ENCODE data around the gene RASD2.

The RASD2 gene

DNA sequence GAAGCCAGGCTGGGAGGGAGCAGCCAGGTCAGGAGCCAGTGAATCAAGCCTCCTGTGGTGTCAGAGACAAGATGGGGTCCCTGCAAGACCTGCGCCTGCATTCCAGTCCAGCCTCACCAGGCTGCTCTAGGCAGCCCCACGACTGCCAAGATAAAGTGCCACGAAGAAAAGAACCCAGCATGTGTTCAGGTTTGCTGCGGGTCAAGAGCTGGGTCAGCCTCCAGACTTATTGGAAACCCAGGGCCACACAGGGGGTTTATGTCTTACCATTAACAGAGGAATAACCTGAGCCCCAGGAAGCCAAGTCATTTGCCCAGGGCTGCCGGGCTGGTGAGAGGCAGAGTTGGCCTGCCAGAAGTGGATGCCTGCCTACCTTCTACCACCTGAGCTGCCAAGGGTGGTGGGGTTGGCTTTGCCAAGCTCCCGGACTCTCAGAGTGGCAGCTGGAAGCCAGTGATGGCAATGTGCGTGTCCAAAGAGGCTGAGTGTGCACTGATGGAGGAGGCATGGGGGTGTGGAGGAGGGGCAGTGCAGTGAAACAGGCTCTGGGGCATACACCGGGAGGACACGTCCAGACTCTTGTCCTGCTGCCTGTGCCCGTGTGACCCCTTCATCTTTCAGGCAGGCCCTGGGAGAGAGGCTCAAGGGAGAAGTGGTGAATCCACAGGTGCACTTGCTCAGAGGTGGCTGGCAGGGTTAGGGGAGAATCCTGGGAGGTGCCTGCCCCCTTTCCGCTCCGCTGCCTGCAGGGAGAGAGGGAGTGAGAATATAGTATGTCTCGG lies 1.7 kb downstream of the RASD2 start:
- DNase-seq: no peak

DNA sequence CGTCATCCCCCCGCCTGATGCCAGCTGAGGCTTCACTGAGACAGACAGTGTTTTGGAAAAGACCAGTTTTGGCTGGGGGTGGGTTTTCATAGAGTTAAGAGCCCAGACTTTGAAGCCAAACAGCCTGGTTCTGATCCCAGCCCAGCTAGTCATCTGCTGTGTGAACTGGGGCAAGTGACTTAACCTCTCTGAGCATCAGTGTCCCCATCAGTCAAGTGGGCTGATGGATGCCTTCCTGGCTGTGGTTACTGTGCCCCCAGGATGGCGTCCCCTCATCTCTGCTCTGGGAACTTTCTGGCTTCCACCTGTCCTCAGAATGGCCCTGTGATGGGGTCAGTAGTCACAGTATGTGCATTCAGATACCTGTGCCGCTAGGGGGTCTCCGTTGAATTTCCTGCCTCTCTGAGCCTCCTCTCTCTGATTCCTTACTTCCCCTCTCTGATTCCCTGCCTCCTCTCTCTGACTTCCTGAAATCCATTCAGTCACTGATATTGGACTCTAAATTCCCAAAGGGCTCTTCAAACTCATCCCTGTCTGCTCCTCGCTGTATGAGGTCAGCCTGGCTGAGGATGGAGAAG lies 2.4 kb downstream of the RASD2 start:
- DNase-seq: no peak

- no peak for DNase-seq
These were observed 3.1 kb downstream of the RASD2 start for GRCh38 chr22:35543702-35544101.

- no peak for DNase-seq
These were observed 3.6 kb downstream of the RASD2 start for GRCh38 chr22:35544189-35544588.

GRCh38 chr22:35544827-35545226 lies 4.2 kb downstream of the RASD2 start:
- no peak for DNase-seq

DNA sequence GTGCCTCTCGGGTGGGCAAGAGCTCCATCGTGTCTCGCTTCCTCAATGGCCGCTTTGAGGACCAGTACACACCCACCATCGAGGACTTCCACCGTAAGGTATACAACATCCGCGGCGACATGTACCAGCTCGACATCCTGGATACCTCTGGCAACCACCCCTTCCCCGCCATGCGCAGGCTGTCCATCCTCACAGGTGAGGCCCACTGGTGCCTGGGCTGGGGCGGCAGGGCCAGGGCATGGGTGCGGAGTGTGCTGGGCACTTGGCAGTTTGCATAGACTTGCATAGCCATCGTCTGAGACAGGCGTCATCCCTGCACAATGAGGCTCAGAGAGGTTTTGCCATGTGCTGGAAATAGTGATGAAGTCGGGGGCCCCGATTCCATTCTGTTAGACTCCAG lies 6.3 kb downstream of the RASD2 start:
- DNase-seq: no peak

- no peak for DNase-seq
These were observed 7.5 kb downstream of the RASD2 start for GRCh38 chr22:35547987-35548721.

- DNase-seq: no peak
These were observed 8.1 kb downstream of the RASD2 start for GRCh38 chr22:35548722-35549112.

- no peak for DNase-seq
These were observed 8.7 kb downstream of the RASD2 start for GRCh38 chr22:35549328-35549727.

GRCh38 chr22:35551549-35552177 lies 11.0 kb downstream of the RASD2 start:
- no peak for DNase-seq

GRCh38 chr22:35552196-35552842 lies 11.7 kb downstream of the RASD2 start:
- DNase-seq: no peak

DNA sequence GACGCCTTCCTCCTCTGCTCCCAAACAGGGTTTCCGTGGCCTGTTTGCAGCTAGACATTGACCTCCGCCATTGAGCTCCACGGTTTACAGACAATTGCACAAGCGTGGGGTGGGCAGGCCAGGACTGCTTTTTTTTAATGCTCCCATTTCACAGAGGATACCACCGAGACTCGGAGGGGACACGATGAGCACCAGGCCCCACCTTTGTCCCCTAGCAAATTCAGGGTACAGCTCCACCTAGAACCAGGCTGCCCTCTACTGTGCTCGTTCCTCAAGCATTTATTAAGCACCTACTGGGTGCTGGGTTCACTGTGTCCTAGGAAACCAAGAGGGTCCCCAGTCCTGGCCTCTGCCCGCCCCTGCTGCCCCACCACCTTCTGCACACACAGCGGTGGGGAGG lies 12.2 kb downstream of the RASD2 start:
- DNase-seq: no peak

DNA sequence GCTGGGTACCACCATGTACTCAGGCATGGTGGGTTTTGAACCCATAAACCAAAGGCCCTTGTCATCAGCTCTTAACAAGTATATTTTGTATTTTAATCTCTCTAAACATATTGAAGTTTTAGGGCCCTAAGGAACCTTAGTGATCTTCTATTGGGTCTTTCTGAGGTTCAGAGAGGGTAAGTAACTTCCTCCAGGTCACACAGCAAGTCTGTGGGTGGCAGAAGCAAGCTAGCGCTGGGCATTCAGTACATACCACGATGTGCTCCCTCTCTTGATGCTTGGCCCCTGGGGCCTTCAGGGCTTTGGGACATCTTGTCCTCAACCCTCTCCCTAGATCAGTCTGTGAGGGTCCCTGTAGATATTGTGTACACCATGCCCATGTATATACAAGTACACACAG lies 12.7 kb downstream of the RASD2 start:
- no peak for DNase-seq

- DNase-seq: no peak
These were observed 13.7 kb downstream of the RASD2 start for GRCh38 chr22:35554297-35554845.

DNA sequence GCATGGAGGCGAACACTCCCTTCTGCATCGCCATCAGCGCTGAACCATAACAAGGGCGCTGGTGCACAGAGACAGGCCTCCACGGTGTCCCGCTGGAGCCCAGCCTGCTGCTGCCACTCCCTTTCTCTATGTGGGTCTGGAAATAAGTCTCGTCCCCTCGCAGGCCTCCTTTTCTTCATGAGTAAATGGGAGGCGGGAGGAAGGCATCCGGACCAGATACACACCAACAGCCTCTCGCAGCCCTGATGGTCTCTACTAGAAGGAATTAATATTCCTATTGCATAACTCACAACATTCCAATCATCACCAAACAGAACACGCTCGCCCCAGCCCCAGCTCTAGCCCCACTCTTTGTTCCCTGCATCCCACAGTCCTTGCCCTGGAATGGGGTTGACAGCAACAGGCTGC lies 14.9 kb downstream of the RASD2 start:
- no peak for DNase-seq

DNA sequence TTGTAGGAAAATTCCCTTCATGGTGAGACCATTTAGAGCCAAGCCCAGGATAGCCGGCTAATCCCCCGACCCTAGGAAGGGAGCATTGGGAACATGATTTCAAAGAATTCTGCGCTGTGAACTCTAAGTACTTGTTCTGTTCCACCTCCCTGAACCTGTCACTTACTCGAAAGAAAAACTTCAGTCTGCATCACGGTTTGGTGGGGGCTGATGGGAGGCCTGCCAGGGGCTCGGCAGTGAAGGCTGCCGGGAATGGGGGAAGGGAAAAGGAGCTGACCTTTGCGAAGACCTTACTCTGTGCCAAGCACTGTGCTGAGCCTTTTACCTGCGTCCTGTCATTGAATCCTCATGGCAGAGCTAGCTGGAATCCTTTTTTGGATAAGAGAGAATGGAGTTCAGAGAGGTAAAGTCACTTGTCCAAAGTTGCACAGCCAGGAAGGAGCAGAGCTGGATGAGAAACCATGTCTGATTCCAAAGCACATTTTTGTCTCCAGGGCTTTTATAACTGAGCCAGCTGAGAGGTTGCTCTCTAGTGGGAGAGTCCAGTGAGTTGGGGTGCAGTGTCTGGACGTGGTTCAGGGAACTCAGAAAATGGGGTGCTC lies 15.4 kb downstream of the RASD2 start:
- no peak for DNase-seq

GRCh38 chr22:35556666-35557065 lies 16.0 kb downstream of the RASD2 start:
- no peak for DNase-seq

- no peak for DNase-seq
These were observed 17.4 kb downstream of the RASD2 start for GRCh38 chr22:35558031-35558430.

DNA sequence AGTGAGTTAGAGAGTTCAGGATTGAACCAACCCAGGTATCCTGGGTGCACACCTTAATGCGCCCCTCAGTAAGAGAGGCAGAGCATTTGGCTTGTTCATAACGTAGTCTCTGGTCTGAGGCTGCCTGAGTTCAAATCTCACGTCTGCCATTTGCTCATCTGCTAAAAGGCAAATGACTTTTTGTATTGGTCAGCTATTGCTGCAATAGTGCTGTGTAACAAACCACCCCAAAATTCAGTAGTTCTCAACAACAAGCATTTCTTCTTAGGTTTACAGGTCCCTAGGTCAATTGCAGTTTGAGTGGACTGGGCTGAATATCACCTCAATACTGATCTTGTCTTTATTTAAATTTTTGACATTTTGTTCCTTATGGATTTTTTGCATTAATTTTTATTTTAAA lies 18.1 kb downstream of the RASD2 start:
- DNase-seq: no peak

GRCh38 chr22:35559354-35560005 lies 18.8 kb downstream of the RASD2 start:
- no peak for DNase-seq

- no peak for DNase-seq
These were observed 19.7 kb downstream of the RASD2 start for GRCh38 chr22:35560366-35560765.

DNA sequence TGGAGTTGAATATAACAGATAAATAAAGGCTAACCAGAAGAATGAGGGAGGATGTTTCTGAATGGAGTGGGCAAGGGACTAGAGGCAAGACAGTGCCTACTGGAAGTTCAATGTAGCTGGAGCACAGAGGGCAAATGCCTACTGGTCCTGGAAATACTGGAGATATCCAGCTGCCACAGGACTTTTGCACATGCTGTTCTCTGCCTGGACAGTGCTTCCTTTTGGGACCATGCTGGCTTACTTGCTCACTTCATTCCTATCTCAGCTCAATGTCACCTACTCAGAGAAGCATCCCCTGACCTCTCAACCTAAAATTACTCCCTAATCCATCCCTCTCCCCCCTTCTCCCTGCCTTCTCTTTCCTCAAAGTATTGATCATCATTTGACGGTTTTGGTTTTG lies 20.2 kb downstream of the RASD2 start:
- DNase-seq: no peak

Data from NCI-H1048 (cell line).